ENCODE results near the gene DOK5. TPM values are rescaled to one million over a fixed set of nuclear protein-coding genes. Genes with fewer than 3 reads are reported as not detected.

Gene DOK5
- total RNA-seq, 4 donors from 2014 or later, result 4.7 to 10.9 (median 7.3) TPM

DNA sequence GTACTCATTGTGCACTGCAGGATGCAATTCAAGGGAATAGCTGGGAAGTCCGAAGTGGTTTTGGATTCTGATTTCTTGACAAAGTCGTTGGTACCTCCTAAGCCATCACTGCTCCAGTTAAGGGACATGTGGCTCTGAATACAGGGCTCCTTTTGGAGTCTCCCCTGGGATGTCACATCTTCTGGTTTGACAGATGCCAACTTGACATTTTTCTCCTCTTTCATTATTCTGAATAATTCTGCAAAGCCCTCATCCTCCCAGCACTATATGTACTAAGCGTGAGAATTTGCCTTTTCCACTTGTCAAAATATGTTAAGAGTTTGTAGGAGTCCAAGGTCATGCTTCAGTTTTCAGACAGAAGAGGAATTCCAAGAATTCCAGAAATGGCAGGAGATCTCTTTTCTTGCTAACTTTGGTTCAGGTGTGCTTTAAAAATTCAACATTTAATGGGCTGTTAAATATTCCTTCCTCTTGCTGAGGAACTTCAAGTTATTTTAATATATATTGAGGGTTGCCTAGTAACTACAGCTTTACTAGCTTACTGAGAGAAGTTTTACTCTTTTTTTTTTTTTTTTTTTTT lies 38.7 kb downstream of the DOK5 start:
- Histone ChIP-seq H3K27me3 (no peaks in the 10 kb centered on the region), H3K4me1 (peaks cover 13 to 21% of the 10 kb centered on the region in 2 donors), H3K4me3 (replicated peaks in 1 of 3) (no peak overlapping the region), H3K27ac (peak overlapping the region; percentile 1 to 54 (median 10)), H3K9me3 (no peaks in the 10 kb centered on the region), H3K36me3 (no peaks in the 10 kb centered on the region)
- no peak for DNase-seq
- 29 to 38% methylated on average over 3 of the region's 3 CpGs for WGBS, 2 donors
- intact Hi-C loops (cut with DNase I), result no loop called here
- no peak for TF ChIP-seq POLR2A (IDR thresholded peaks at IDR 0.05)
- TF ChIP-seq, protein P1, sequence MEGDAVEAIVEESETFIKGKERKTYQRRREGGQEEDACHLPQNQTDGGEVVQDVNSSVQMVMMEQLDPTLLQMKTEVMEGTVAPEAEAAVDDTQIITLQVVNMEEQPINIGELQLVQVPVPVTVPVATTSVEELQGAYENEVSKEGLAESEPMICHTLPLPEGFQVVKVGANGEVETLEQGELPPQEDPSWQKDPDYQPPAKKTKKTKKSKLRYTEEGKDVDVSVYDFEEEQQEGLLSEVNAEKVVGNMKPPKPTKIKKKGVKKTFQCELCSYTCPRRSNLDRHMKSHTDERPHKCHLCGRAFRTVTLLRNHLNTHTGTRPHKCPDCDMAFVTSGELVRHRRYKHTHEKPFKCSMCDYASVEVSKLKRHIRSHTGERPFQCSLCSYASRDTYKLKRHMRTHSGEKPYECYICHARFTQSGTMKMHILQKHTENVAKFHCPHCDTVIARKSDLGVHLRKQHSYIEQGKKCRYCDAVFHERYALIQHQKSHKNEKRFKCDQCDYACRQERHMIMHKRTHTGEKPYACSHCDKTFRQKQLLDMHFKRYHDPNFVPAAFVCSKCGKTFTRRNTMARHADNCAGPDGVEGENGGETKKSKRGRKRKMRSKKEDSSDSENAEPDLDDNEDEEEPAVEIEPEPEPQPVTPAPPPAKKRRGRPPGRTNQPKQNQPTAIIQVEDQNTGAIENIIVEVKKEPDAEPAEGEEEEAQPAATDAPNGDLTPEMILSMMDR (IDR thresholded peaks at IDR 0.05), result no peak

DNA sequence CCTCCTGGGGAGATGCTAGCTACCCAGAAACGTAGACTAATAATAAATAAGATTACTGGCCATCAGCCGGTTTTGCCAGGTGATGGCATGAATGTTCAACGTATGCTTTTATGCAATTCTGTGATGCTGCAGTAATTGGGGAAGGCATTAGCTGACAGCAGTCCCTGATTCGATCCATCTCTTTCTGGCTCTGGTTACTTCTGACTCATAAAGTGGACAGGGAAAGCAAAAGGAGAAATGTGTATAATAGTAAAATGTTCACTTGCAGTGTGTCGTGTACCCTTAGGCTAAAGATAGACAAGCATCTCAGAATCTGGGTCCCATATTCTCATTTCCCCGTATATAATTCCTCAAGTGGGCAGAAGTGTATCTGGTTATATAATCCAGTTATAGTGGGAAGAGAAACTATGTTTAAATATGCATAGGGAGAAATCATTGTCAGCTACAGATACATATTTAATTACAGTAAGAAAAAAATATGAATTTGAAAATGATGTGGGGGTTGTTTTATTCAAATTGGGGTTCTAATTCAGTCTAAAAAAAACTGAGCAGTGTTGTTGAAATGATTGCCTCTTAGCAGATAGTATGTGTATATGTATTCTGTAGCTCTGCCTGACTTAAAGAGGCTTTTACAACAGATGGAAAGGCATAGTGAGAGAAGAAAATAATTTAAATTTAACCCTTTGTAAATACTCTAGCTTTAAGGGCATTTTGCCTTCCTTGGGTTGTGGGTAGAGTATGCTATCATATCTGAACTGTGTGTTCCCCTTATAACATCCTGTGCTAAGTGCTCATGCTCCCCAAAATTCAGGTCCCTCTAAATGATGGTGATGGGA lies 40.6 kb downstream of the DOK5 start:
- intact Hi-C loops (cut with DNase I), result no loop called here
- no peaks in the 10 kb centered on the region for H3K9me3 ChIP-seq
- no peaks in the 10 kb centered on the region for H3K27me3 ChIP-seq
- no peak for DNase-seq
- no peak overlapping the region for H3K27ac ChIP-seq
- 85% methylated on average over 6 of the region's 6 CpGs for WGBS, 2 donors
- H3K4me3 ChIP-seq (replicated peaks in 1 of 3), result no peak overlapping the region
- no peak for TF ChIP-seq POLR2A (IDR thresholded peaks at IDR 0.05)
- TF ChIP-seq, protein P1 (IDR thresholded peaks at IDR 0.05), result no peak
- H3K4me1 ChIP-seq, result peaks cover 8 to 9% of the 10 kb centered on the region in 2 donors
- no peaks in the 10 kb centered on the region for H3K36me3 ChIP-seq

DNA sequence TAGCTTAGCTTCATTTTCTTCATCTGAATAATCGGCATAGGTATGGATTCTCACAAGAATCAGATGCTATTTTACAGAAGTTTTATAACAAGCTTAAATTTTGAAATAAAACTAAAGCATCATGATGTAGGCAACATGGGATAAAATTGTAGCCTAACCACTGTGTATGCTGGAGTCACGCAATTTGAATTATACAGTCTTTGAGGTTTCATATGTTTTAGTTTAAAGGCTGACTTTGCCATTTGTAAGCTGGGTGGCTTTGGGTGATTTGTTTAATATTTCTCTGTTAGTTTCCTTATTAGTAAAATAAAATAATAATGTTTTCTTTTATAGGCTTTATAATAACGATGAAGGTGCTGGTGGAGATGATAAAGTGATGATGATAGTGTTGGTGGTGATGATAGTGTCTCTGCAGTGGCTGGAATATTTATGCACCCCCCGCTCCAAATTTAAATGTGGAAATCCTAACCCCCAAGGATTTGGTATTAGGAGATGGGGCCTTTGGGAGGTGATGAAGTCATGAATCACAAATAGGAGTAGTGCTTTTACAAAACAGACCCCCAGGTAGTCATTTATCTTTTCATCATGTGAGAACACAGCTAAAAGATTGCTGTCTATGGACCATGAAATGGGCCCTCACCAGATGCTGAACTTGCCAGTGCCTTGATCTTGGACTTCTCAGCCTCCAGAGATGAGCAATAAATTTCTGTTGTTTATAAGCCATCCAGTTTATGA lies 42.0 kb downstream of the DOK5 start:
- H3K4me3 ChIP-seq (replicated peaks in 1 of 3), result no peak overlapping the region
- H3K27me3 ChIP-seq, result no peaks in the 10 kb centered on the region
- TF ChIP-seq, protein P1 (IDR thresholded peaks at IDR 0.05), result no peak
- no peak for TF ChIP-seq POLR2A (IDR thresholded peaks at IDR 0.05)
- H3K9me3 ChIP-seq, result no peaks in the 10 kb centered on the region
- 95 to 96% methylated on average over 4 of the region's 4 CpGs for WGBS, 2 donors
- DNase-seq, result no peak
- no peaks in the 10 kb centered on the region for H3K36me3 ChIP-seq
- no peak overlapping the region for H3K27ac ChIP-seq
- peaks cover 7 to 8% of the 10 kb centered on the region in 2 donors for H3K4me1 ChIP-seq
- intact Hi-C loops (cut with DNase I), result no loop called here

DNA sequence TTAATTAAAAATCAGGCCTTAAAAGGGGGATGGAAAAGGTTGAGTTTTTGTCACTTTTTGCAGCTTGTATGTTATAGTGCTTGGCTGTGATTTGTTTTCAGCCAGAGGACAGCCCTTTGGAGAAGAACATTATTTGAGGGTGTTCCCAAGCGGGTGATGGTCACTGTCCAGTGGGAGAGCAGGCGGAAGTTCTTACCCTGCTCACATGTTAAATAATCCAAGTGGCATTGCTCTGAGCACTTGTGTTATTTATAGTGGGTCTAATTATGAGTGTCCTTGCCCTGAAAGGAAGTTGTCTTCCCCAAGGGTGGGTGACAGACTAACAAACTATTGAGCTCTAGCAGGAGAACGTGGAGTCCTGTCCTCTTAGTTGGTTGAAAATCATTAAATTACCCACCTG lies 49.5 kb downstream of the DOK5 start:
- Histone ChIP-seq H3K27ac (no peak overlapping the region), H3K27me3 (no peaks in the 10 kb centered on the region), H3K4me3 (replicated peaks in 1 of 3) (no peak overlapping the region), H3K9me3 (no peaks in the 10 kb centered on the region), H3K36me3 (no peaks in the 10 kb centered on the region), H3K4me1 (peaks cover 0 to 4% of the 10 kb centered on the region in 2 donors)
- WGBS, 2 donors, result 88 to 90% methylated on average over 3 of the region's 3 CpGs
- intact Hi-C loops (cut with DNase I), result no loop called here
- TF ChIP-seq, protein P1 (IDR thresholded peaks at IDR 0.05), result no peak
- no peak for DNase-seq
